ENCODE data around the gene NELL1. TPM values are rescaled to one million over a fixed set of nuclear protein-coding genes. Genes with fewer than 3 reads are reported as not detected.

NELL1 gene
- total RNA-seq, 2 donors from 2014 or later = 0.19 TPM; not detected in 1

DNA sequence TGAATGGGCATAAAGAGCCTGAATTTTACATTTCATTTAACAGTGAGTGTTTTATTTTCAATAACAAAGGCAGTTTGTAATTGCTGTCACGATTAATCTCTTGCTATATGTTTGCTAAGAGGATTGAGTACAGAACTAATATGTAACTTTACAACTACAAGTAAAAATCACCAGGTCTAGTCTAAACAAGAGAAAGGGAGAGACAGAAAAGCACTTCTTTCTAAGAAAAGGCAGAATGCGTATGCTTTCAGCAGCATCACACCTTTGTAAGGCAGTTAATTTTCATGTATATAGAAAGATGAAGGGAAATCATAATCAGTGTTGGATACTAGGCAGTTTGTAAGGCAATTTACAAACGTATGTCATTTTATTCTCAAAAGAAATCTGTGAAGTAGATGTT is 169.8 kb downstream of the NELL1 start:
- no peaks in the 10 kb centered on the region for H3K27me3 ChIP-seq
- H3K27ac ChIP-seq = no peak overlapping the region
- H3K4me3 ChIP-seq = no peak overlapping the region
- H3K9me3 ChIP-seq = no peaks in the 10 kb centered on the region
- H3K9ac ChIP-seq (ENCODE audit: low read depth in 2 of 2, low read length in 2 of 2) = no peak overlapping the region
- TF ChIP-seq, protein P1, sequence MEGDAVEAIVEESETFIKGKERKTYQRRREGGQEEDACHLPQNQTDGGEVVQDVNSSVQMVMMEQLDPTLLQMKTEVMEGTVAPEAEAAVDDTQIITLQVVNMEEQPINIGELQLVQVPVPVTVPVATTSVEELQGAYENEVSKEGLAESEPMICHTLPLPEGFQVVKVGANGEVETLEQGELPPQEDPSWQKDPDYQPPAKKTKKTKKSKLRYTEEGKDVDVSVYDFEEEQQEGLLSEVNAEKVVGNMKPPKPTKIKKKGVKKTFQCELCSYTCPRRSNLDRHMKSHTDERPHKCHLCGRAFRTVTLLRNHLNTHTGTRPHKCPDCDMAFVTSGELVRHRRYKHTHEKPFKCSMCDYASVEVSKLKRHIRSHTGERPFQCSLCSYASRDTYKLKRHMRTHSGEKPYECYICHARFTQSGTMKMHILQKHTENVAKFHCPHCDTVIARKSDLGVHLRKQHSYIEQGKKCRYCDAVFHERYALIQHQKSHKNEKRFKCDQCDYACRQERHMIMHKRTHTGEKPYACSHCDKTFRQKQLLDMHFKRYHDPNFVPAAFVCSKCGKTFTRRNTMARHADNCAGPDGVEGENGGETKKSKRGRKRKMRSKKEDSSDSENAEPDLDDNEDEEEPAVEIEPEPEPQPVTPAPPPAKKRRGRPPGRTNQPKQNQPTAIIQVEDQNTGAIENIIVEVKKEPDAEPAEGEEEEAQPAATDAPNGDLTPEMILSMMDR (IDR thresholded peaks at IDR 0.05) = no peak
- no peaks in the 10 kb centered on the region for H3K4me1 ChIP-seq
- no peaks in the 10 kb centered on the region for H3K36me3 ChIP-seq
- intact Hi-C loops (cut with DNase I) = no loop called here
- no peak for DNase-seq

DNA sequence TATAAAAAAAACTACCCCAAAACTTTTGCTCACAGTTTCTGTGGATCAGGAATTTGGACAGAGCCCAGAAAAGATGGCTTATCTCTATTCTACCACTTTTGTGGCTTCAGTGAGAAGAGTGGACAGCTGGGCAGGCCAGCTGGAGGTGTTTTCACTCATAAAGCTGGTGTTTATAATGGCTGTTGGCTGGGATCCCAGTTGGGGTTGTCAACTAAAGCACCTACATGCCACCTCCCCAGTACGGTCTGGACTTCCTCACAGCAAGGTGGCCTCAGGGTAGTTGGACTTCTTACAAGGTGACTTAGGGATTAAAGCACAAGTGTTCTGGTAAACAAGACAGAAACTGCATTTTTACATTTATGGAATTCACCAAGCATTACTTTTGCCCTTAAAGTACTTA is 171.0 kb downstream of the NELL1 start:
- Histone ChIP-seq H3K4me1 (no peaks in the 10 kb centered on the region), H3K27me3 (no peaks in the 10 kb centered on the region), H3K27ac (no peak overlapping the region), H3K9me3 (no peaks in the 10 kb centered on the region), H3K36me3 (no peaks in the 10 kb centered on the region), H3K9ac (ENCODE audit: low read depth in 2 of 2, low read length in 2 of 2) (no peak overlapping the region), H3K4me3 (no peak overlapping the region)
- no peak for DNase-seq
- TF ChIP-seq, protein P1 (IDR thresholded peaks at IDR 0.05) = no peak
- intact Hi-C loops (cut with DNase I) = no loop called here

DNA sequence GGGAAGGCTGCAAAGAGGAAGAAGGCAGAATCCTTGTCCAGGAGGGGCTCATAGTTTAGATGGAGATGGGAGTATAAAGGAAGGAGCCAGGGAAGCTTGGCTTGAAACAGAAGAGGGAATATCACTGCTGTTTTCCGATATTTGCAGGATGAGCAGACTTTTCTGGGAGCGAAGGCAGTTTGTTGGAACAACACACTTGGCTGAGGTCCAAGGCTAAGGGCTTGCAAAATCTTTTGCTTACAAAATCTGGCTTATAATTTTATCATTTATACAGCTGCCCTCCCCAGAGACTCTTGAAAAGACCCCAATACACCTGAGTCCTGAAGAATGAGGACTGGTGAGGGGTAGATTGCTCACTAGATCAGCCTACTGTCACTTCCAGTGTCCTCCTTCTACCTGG is 174.8 kb downstream of the NELL1 start:
- no peaks in the 10 kb centered on the region for H3K36me3 ChIP-seq
- intact Hi-C loops (cut with DNase I) = no loop called here
- H3K9ac ChIP-seq (ENCODE audit: low read depth in 2 of 2, low read length in 2 of 2) = no peak overlapping the region
- H3K4me1 ChIP-seq = no peaks in the 10 kb centered on the region
- no peak overlapping the region for H3K27ac ChIP-seq
- no peaks in the 10 kb centered on the region for H3K9me3 ChIP-seq
- no peaks in the 10 kb centered on the region for H3K27me3 ChIP-seq
- TF ChIP-seq, protein P1 (IDR thresholded peaks at IDR 0.05) = no peak
- DNase-seq = no peak
- H3K4me3 ChIP-seq = no peak overlapping the region

DNA sequence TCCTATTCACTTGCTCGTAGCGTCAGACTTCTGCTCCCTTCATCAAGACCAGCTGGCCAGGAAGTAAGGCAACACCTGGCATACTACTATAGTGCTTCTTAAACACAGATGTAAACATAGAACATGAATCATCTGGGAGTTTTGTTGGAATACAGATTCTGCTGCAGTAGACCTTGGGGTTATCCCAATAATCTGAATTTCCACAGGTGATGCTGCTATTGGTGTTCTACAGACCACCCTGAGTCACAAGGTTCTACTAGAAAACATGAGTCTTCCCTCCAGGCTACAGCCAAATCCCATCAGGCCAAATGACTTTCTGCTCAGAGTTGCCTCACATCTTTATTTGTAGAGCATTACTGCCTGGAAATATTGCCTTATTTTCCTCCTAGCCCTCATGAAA is 175.2 kb downstream of the NELL1 start:
- Histone ChIP-seq H3K4me3 (no peak overlapping the region), H3K4me1 (no peaks in the 10 kb centered on the region), H3K36me3 (no peaks in the 10 kb centered on the region), H3K27me3 (no peaks in the 10 kb centered on the region), H3K27ac (no peak overlapping the region), H3K9me3 (no peaks in the 10 kb centered on the region), H3K9ac (ENCODE audit: low read depth in 2 of 2, low read length in 2 of 2) (no peak overlapping the region)
- DNase-seq = no peak
- TF ChIP-seq, protein P1 (IDR thresholded peaks at IDR 0.05) = no peak
- intact Hi-C loops (cut with DNase I) = no loop called here

DNA sequence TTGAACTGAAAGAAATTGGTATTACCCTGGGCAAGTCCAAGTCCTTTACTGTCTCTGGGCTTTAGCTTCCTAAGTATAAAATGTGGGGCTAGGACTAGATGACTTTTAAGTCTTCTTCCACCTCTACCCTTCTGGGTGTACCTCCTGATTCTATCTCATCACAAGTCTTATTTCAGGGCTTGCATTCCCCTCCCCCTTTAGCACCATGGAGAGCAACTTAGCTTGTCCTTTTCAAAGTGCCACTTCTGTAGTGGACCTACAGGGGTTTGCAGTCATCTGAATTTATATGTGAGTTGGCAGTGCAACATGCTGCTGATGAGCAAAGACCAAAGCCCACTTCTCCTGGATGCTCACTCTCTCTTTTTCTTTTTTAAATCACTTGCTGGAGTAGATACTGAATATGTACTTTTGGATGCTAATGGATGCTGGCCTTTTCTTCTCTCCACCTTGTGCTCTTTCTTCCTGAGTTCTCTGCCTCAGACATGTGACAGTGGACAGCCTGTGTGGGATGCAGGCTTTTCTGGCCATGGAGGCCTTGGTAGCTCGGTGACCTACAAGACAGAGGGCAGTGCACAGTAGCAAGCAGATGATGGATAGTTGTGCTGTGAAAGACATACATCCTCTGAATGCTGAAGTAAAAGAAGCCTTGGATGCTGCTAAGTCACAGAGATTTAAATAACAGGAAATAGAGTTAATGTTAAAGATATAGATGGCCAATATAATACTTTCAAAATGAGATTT is 185.0 kb downstream of the NELL1 start:
- TF ChIP-seq, protein P1 (IDR thresholded peaks at IDR 0.05) = no peak
- no peak for DNase-seq
- H3K9ac ChIP-seq (ENCODE audit: low read depth in 2 of 2, low read length in 2 of 2) = no peak overlapping the region
- H3K27ac ChIP-seq = no peak overlapping the region
- no peak overlapping the region for H3K4me3 ChIP-seq
- H3K27me3 ChIP-seq = no peaks in the 10 kb centered on the region
- H3K4me1 ChIP-seq = no peaks in the 10 kb centered on the region
- intact Hi-C loops (cut with DNase I) = no loop called here
- no peaks in the 10 kb centered on the region for H3K9me3 ChIP-seq
- no peaks in the 10 kb centered on the region for H3K36me3 ChIP-seq

All from colonic mucosa (tissue), 4 donors.